ENCODE measurements around the gene SNX10.
"Not testable (repeated sequence)": the region's sequence is repeated elsewhere in the genome, so short reads cannot be mapped to it uniquely, and the experiment has no call there.

SNX10 gene, protein sequence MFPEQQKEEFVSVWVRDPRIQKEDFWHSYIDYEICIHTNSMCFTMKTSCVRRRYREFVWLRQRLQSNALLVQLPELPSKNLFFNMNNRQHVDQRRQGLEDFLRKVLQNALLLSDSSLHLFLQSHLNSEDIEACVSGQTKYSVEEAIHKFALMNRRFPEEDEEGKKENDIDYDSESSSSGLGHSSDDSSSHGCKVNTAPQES

DNA sequence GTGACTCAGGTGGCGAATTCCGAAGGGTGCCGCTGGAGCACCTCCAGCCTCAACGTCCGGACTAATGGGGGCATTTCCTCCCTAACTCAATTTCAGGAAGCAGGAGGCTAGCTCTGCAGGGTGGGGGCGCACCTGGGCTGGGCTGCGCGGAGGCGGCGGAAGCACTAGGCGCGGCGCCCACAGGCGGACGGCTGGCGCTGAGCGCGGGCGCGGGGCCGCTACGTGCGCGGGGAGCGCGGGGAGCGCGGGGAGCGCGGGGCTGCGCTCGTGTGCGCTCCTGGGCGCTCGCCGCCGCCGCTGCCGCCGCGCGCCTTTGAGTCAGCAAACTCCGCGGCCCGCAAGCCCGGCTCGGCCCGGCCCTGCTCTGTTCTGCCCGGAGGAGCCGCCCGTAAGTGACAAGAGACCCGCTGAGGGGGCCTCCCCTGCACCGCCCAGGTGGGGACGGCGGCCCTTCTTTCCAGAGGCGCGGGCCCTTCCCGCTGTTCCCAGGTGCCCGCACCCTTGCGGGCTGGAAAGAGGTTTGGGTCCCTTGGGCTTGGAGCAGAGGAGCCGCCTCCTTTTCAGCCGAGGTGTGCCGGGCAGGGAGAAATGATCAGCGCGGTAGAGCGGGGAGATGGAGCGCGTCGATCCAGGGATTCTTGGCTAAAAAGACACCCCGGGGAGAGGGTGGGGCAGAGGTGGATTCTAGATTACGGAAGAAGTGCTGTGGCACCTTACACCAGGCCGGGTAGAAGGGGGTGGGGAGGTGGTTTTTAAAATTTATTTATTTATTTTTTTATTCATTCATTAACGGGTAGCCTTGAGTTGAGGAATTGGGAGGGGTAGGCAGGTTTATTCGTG is at the start of gene SNX10:
Gene SNX10, plus strand, starts transcription at position 164 of the 840 bp plus-strand sequence. CDS start 54,581 bp downstream, outside the sequence.
- peak in 1 of 2 donors; percentile 35 for DNase-seq

DNA sequence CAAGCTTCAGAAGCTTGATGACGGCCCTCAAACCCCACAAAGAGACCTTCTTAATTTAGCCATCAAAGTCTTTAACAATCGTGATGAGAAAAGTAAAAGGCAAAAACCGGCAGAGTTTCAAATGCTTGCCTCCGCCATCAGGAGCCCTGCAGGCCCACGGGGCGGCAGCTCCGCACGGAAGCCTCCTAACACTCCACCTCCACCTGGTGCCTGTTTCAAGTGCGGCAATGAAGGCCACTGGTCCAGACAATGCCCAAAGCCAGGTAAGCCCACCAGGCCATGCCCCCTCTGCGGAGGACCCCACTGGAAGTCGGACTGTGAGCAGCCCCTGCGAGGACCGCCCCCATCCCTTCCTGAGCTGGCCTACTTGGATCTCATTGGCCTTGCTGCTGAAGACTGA is 46.5 kb upstream of the SNX10 start:
- DNase-seq = no peak

DNA sequence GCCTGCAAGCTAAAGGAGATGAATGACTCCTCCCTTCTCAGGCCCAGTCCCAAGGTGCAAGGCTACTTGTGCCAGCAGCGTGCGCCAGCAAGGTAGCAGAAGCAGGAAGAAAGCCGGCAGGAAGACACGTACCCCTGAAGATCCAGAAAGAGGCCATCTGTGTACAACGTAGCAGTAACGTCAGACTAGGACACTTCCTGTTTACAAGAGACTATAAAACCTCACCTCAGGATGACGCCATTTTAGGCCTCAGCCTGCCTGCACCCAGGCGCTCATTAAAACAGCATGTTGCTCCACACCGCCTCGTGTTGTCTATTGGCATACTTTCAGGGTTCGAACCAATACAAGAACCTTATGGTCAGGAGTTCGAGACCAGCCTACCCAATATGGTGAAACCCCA is 41.4 kb upstream of the SNX10 start:
- no peak for DNase-seq

GRCh38 chr7:26261866-26262265 is 29.8 kb upstream of the SNX10 start:
- not testable (repeated sequence) for DNase-seq

- DNase-seq = no peak
These were observed 26.6 kb upstream of the SNX10 start for GRCh38 chr7:26265065-26265464.

DNA sequence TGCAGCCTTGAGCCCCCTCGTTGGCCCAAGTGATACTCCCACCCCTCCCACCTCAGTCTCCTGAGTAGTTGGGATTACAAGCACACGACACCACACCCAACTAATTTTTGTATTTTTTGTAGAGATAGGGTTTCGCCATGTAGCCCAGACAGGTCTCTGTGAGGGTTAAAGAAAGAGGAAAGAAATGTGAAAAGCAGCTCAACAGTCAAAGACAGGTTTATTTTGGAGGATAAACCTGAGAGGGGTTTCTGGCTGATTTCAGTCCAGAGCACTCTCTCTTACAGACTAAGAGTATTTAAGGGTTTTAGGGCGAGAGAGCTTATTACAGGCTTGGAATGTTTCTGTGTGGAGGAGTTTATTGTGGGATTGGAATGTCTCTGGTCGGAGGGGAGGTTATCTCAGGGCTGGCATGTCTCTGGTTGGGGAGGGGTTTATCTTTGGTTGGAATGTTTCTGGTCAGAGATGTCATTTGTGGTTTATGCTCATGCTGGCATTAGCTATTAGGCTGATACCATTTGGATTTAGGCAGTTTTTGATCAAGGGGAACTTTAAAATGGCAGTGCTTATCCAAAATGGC is 26.1 kb upstream of the SNX10 start:
- no peak for DNase-seq

DNA sequence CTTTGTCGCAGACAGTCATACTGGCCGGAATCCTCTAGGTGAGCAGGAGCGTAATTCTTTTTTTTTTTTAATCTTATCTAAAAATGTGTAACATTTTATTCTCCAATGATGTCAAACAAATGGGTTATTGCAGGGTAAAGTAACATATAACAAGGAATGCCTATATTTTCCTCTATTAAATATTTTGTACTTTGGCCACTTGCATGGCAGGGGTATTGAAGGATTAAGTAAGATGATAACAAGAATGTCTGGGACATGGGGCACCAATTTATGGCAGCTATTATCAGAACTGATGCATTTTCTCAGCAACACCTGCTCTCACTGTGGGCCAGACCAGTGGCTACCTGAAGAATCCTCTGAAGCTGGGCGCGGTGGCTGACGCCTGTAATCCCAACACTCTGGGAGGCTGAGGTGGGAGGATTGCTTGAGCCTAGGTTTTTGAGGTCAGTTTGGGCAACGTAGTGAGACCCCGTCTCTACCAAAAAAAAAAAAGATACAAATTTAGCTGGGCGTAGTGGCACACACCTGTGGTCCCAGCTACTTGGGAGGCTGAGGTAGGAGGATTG is 24.0 kb upstream of the SNX10 start:
- no peak for DNase-seq

GRCh38 chr7:26275213-26275612 is 16.4 kb upstream of the SNX10 start:
- no peak for DNase-seq

DNA sequence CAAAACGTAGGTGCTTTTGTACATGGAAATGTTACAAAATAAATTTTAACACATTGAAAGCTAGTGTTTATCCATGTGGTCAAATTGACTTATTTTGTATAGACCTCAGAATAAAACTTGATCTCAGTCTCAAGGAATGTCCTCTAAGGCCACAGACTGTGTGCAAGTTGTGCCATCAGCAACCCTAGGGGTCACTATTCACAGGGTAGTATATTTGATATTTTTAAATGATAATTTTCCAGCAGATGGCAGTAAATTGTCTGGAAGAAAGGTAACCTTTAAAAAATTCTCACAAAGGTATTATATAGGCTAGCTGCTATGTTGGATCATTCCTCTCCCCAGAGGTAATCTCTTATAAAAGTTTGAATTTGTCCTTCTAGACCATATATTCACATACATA is 12.9 kb upstream of the SNX10 start:
- peak; percentile 66 to 71 for DNase-seq

GRCh38 chr7:26279405-26279804 is 12.3 kb upstream of the SNX10 start:
- peak; percentile 76 to 80 for DNase-seq

GRCh38 chr7:26280097-26280496 is 11.6 kb upstream of the SNX10 start:
- DNase-seq = no peak

GRCh38 chr7:26280723-26281122 is 10.9 kb upstream of the SNX10 start:
- DNase-seq = no peak

DNA sequence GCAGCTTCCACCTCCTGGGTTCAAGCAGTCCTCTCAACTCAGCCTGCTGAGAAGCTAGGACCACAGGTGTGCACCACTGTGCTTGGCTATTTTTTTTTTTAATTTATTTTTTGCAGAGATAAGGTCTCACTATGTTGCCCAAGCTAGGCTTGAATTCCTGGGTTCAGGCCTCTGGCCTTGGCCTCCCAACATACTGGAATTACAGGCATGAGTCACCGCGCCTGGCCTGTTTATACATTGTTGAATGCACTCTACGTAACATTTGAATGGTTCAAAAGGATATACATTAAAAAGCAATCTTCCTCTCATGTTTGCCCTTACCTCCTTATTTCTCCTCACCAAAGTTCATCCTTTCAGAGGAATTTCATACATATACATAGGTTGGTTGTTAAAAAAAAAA is 7.2 kb upstream of the SNX10 start:
- no peak for DNase-seq

DNA sequence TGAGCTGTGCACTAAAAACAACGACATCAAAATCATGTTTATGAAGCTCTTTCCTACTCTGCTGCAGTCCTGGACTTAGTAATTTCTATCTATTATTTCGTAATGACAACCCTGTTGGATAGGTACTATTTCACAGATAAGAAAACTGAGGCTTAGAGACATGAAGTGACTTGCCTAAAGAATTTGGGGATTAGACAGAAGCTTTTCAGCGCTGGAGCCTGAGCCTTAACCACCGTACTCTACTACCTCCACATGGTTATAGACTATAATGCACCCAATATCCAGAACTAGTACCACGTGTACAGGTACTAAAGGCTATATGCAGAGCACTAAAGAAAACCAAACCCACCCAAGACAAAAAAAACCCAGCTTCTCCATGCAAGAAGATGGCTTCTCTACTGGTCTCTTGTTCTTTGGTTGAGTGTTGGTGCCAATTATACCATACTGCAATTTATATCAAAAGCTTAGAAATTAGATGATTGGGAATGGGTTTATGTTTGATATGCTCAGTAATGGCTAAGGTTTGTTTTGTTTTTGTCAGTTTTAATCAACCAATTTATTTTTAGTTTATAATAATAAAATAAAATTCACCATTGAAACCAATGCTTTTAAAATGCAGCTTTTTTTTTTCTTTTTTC is 6.5 kb upstream of the SNX10 start:
- DNase-seq = no peak

DNA sequence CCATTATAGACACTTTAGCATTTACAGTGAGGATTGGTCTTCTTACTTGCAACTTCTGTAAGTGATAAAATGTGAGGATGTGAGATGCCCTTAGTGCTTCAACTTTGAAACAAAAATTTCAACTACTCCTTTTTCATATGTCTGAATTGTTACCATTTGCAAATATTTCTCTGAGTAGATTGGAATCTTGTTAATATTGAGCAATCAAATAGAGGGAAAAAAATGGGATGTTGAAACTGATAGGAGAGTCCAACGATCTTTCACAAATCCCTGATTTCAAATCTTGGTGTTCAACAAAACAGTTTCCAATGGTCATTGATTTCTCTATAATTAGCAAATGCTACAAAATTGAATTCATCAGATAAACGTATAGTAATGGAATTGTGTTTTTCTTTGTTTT is 5.5 kb upstream of the SNX10 start:
- no peak for DNase-seq

- DNase-seq = not testable (repeated sequence)
These were observed 3.5 kb upstream of the SNX10 start for GRCh38 chr7:26288126-26288525.

- DNase-seq = no peak
These were observed 411 bp upstream of the SNX10 start for GRCh38 chr7:26291251-26291650.

GRCh38 chr7:26292768-26293560 is 1.3 kb downstream of the SNX10 start:
- DNase-seq = no peak

DNA sequence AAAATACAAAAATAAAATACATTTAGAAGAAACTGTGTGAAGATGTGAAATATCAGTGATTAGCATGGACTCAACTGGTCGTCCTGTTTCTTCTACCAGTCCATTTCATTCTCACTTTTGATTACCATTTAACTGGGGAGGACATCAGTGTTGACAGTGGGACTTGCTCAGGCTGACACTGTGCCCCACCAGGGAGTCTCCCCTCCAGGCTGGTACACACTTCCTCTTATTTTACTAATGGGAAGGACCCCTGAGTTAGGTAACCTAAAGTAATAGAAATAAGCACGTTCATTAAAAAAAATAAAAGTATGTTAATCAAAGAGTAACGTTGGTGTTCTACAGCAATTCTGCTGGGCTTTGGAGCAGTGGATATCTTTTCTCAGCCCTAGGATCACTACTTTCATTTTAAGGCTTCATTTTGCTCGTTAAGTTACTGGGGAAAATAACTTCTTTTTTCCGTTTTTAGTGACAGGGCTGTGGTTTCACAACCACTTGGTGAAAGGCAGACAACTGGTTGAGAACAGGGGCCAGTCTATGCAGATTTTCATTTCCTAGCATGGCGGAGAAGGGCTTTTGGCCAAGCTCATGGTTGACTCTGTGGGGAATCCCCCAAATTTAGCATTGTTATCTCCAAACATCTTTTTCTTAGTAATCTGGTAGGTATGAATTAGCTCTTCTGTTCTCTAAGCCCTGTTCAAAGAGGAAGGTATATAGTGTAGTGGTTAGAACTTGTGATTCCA is 2.1 kb downstream of the SNX10 start:
- DNase-seq = peak; percentile 74 to 78

DNA sequence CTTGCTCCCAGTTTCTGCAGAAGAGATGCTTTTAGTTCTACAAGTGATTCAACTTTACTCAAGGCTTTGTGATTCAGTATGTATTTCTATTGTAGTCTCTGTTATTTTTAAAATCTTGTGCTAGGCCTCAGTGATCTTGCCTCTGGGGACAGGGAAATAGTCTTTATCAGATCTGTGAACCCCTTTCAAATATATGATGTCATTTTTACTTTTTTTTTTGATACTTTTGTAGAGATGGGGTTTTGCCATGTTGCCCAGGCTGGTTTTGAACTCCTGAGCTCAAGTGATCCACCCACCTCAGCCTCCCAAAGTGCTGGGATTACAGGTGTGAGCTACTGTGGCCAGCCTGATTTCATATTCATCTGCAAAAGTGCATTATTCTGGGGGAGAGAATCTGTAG is 3.4 kb downstream of the SNX10 start:
- DNase-seq = no peak

DNA sequence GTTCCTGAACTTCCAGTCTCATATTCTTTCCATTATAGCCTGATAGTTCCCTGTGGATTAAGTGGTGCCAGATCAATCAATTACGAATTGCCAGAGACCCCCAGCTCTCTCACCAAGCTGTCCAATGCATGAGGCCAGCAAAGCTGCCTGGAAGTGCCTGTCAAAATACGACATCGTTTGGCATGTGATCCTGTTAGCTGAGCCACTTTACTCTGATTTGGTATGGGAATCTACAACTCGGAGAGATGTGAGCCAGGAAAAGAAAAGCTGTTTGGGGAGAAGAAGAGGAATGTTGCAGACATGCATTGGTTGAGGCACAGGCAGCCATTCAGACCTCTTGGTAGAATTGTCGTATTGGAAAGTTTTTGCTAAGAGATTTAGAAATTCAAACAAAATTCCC is 3.9 kb downstream of the SNX10 start:
- no peak for DNase-seq
